ENCODE data around the gene INPP4A.

The INPP4A gene

GRCh38 chr2:98489486-98489885, 44.8 kb downstream of the INPP4A start:
- H3K9me3 ChIP-seq (ENCODE audit: insufficient read depth, low read depth, low read length) = peaks cover 3% of the 10 kb centered on the region; the same call in 1 of the 2 replicates
- no peak overlapping the region for H3K27ac ChIP-seq (ENCODE audit: low read depth, low read length)
- WGBS = 93% methylated on average over 3 of the region's 3 CpGs
- H3K4me3 ChIP-seq (ENCODE audit: low read length) = no peak overlapping the region
- H3K4me1 ChIP-seq (ENCODE audit: insufficient read depth, low read length) = peaks cover 20% of the 10 kb centered on the region
- no peak overlapping the region for H3K9ac ChIP-seq (ENCODE audit: low read depth, low read length)
- H3K36me3 ChIP-seq (ENCODE audit: insufficient read depth, low read length) = no peaks in the 10 kb centered on the region
- H3K27me3 ChIP-seq (ENCODE audit: insufficient read depth, low read length) = no peaks in the 10 kb centered on the region

DNA sequence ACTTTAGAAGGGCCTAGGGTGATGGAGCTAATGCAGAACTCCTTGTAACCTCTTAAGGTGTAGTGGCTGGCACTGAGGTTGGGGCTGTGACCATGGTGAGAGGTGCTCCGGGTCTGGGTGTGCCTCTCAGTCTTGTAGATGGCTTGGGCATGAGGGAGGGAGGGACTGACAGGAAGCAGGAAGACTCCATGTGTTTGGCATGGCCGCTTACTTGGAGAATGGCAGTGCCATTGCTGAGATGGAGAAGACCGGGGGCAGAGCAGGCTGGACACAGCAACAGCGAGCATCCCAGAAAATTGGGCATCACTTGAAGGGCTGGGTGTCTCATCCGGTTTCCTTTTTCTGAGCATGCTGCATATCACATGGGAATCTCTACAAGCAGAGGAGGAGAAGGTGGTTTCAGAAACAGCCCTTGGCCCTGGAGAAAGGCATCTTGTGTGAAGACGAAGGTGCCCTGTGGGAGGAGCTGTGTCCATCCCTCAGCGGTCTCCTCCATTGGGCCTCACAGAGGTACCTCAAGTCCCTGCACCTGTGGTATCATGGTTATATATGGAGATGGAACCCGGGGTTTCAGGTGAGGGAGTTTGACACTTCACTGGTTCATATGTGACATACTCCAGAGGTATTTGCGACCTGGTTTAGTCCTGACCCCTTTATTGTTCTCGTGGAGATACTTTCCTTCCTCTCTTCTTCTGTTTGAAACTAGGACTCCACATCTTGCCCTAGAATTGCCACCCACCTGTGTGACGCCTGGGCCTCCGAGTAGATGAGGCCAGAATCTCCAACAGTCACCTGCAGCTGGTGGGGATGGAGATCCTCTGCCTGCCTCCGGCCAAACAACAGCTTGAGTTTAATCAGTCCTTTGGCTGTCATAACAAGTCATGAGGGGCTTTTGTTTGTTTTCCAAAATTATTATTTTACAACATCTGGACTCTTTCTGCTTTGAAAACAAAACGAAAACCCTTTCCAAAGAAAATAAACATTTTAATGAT, 45.6 kb downstream of the INPP4A start:
- WGBS = 93% methylated on average over 13 of the region's 14 CpGs
- H3K9ac ChIP-seq (ENCODE audit: low read depth, low read length) = no peak overlapping the region

DNA sequence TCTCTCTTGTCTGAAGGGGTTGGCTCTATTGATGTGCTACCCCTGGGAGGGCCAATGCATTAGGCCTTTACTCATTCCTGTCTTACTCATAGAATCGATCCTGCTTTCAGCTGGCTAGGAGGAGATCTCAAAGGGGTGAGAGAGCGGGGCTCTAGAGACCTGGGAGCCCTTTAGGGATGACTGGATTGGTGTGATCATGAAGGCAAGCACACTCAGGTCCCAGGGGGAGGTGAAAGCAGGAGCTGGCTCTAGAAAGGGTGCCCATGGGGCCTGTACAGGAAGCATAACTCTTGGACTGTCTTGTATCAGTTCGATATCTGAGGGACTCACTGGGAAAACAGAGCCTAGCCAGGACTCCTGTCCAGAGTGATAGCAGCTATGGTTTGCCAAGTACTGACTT, 47.8 kb downstream of the INPP4A start:
- Histone ChIP-seq H3K27me3 (ENCODE audit: insufficient read depth, low read length) (no peaks in the 10 kb centered on the region), H3K27ac (ENCODE audit: low read depth, low read length) (no peak overlapping the region), H3K36me3 (ENCODE audit: insufficient read depth, low read length) (no peaks in the 10 kb centered on the region), H3K4me1 (ENCODE audit: insufficient read depth, low read length) (0 out of 2 replicates have a peak, but pooled peaks cover 7% of the 10 kb centered on the region), H3K9me3 (ENCODE audit: insufficient read depth, low read depth, low read length) (peaks cover 23% of the 10 kb centered on the region), H3K9ac (ENCODE audit: low read depth, low read length) (no peak overlapping the region), H3K4me3 (ENCODE audit: low read length) (no peak overlapping the region)
- 97% methylated on average over 3 of the region's 3 CpGs for WGBS

More for the DNA sequence above, 45.6 kb downstream of the INPP4A start:
- H3K9me3 ChIP-seq (ENCODE audit: insufficient read depth, low read depth, low read length) = peaks cover 9% of the 10 kb centered on the region; the same call in 1 of the 2 replicates
- no peaks in the 10 kb centered on the region for H3K36me3 ChIP-seq (ENCODE audit: insufficient read depth, low read length)
- H3K27ac ChIP-seq (ENCODE audit: low read depth, low read length) = no peak overlapping the region
- no peak overlapping the region for H3K4me3 ChIP-seq (ENCODE audit: low read length)
- H3K27me3 ChIP-seq (ENCODE audit: insufficient read depth, low read length) = no peaks in the 10 kb centered on the region
- H3K4me1 ChIP-seq (ENCODE audit: insufficient read depth, low read length) = peaks cover 16% of the 10 kb centered on the region

DNA sequence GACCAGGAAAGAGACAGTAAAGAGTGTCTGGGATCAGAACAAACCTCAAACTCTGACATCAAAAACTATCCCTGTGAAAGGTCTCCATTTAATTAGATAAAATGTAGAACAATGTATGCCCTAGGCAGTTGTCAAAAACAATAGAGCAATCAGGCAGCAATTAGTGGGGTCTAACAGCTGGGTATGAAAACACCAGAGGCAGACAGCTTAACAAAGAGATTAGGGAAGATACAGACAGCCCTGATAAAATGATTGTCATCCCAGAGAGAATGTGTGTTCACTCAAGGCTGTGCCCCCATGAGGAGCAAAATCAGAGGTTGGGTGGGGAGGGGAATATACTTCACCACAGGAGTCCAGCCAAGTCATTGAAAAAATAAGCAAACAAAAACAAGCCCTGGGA, 50.0 kb downstream of the INPP4A start:
- peaks cover 25% of the 10 kb centered on the region for H3K9me3 ChIP-seq (ENCODE audit: insufficient read depth, low read depth, low read length)
- H3K4me1 ChIP-seq (ENCODE audit: insufficient read depth, low read length) = 0 out of 2 replicates have a peak, but pooled peaks cover 7% of the 10 kb centered on the region
- no peaks in the 10 kb centered on the region for H3K27me3 ChIP-seq (ENCODE audit: insufficient read depth, low read length)
- no peak overlapping the region for H3K9ac ChIP-seq (ENCODE audit: low read depth, low read length)
- H3K4me3 ChIP-seq (ENCODE audit: low read length) = no peak overlapping the region
- 0 out of 2 replicates have a peak, but pooled peaks cover 4% of the 10 kb centered on the region for H3K36me3 ChIP-seq (ENCODE audit: insufficient read depth, low read length)
- no peak overlapping the region for H3K27ac ChIP-seq (ENCODE audit: low read depth, low read length)

- H3K9me3 ChIP-seq (ENCODE audit: insufficient read depth, low read depth, low read length) = peaks cover 25% of the 10 kb centered on the region
- H3K27ac ChIP-seq (ENCODE audit: low read depth, low read length) = no peak overlapping the region
- 93% methylated on average over 4 of the region's 4 CpGs for WGBS
- no peak overlapping the region for H3K4me3 ChIP-seq (ENCODE audit: low read length)
- no peaks in the 10 kb centered on the region for H3K27me3 ChIP-seq (ENCODE audit: insufficient read depth, low read length)
- no peak overlapping the region for H3K9ac ChIP-seq (ENCODE audit: low read depth, low read length)
- 0 out of 2 replicates have a peak, but pooled peaks cover 7% of the 10 kb centered on the region for H3K4me1 ChIP-seq (ENCODE audit: insufficient read depth, low read length)
- H3K36me3 ChIP-seq (ENCODE audit: insufficient read depth, low read length) = 0 out of 2 replicates have a peak, but pooled peaks cover 4% of the 10 kb centered on the region
Measured at GRCh38 chr2:98496750-98497493, 52.3 kb downstream of the INPP4A start.

DNA sequence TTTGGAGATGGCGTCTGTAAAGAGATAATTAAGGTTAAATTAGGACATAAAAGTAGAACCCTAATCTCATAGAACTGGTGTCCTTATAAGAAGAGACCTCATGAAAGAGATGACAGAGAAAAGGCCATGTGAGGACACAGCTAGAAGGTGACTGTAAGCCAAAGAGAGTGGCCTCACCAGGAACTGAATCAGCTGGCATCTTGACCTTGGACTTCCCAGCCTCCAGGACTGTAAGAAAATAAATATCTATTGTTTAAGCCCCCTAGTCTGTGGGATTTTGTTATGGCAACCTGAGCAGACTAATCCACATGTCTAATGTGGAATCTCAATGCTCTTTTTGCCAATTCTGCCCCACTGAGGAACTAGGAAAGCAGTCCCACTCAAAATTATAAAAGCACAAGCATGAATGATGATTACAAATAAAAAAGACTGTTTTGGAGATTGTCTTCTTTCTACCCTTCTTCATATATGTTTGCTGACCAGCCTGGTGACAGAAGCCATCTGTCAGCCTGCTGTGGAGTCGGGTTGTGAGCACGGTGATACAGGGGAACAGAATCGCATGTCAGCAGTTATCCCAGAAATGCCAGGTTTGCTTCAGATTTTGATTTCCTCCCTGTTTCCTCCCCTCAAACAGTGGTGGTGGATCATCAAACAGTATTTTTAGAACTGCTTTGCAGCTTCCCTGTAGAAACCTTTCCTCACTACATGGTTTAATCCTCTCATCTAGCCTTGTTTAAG, 54.2 kb downstream of the INPP4A start:
- no peak overlapping the region for H3K27ac ChIP-seq (ENCODE audit: low read depth, low read length)
- H3K9me3 ChIP-seq (ENCODE audit: insufficient read depth, low read depth, low read length) = peaks cover 25% of the 10 kb centered on the region
- WGBS = 94% methylated on average over 4 of the region's 4 CpGs
- no peak overlapping the region for H3K9ac ChIP-seq (ENCODE audit: low read depth, low read length)
- no peak overlapping the region for H3K4me3 ChIP-seq (ENCODE audit: low read length)
- H3K4me1 ChIP-seq (ENCODE audit: insufficient read depth, low read length) = peaks cover 13% of the 10 kb centered on the region; the same call in 1 of the 2 replicates
- no peaks in the 10 kb centered on the region for H3K27me3 ChIP-seq (ENCODE audit: insufficient read depth, low read length)
- 0 out of 2 replicates have a peak, but pooled peaks cover 4% of the 10 kb centered on the region for H3K36me3 ChIP-seq (ENCODE audit: insufficient read depth, low read length)

- H3K27me3 ChIP-seq (ENCODE audit: insufficient read depth, low read length) = no peaks in the 10 kb centered on the region
- no peak overlapping the region for H3K4me3 ChIP-seq (ENCODE audit: low read length)
- 90% methylated on average over 1 of the region's 1 CpG for WGBS
- 0 out of 2 replicates have a peak, but pooled peaks cover 4% of the 10 kb centered on the region for H3K36me3 ChIP-seq (ENCODE audit: insufficient read depth, low read length)
- H3K9me3 ChIP-seq (ENCODE audit: insufficient read depth, low read depth, low read length) = peaks cover 16% of the 10 kb centered on the region
- H3K4me1 ChIP-seq (ENCODE audit: insufficient read depth, low read length) = peaks cover 7% of the 10 kb centered on the region; the same call in 1 of the 2 replicates
- no peak overlapping the region for H3K9ac ChIP-seq (ENCODE audit: low read depth, low read length)
- H3K27ac ChIP-seq (ENCODE audit: low read depth, low read length) = no peak overlapping the region
Measured at GRCh38 chr2:98500561-98500960, 55.9 kb downstream of the INPP4A start.

- no peak overlapping the region for H3K27ac ChIP-seq (ENCODE audit: low read depth, low read length)
- H3K4me3 ChIP-seq (ENCODE audit: low read length) = no peak overlapping the region
- H3K9me3 ChIP-seq (ENCODE audit: insufficient read depth, low read depth, low read length) = peaks cover 14% of the 10 kb centered on the region
- no peaks in the 10 kb centered on the region for H3K27me3 ChIP-seq (ENCODE audit: insufficient read depth, low read length)
- WGBS = 99% methylated on average over 4 of the region's 4 CpGs
- 0 out of 2 replicates have a peak, but pooled peaks cover 4% of the 10 kb centered on the region for H3K36me3 ChIP-seq (ENCODE audit: insufficient read depth, low read length)
- no peak overlapping the region for H3K9ac ChIP-seq (ENCODE audit: low read depth, low read length)
- H3K4me1 ChIP-seq (ENCODE audit: insufficient read depth, low read length) = peaks cover 6% of the 10 kb centered on the region; the same call in 1 of the 2 replicates
Measured at GRCh38 chr2:98501223-98501622, 56.6 kb downstream of the INPP4A start.

GRCh38 chr2:98501876-98502275, 57.2 kb downstream of the INPP4A start:
- 0 out of 2 replicates have a peak, but pooled peaks cover 4% of the 10 kb centered on the region for H3K36me3 ChIP-seq (ENCODE audit: insufficient read depth, low read length)
- no peaks in the 10 kb centered on the region for H3K27me3 ChIP-seq (ENCODE audit: insufficient read depth, low read length)
- WGBS = 95% methylated on average over 3 of the region's 3 CpGs
- H3K9me3 ChIP-seq (ENCODE audit: insufficient read depth, low read depth, low read length) = peaks cover 8% of the 10 kb centered on the region; the same call in 1 of the 2 replicates
- no peak overlapping the region for H3K4me3 ChIP-seq (ENCODE audit: low read length)
- H3K27ac ChIP-seq (ENCODE audit: low read depth, low read length) = no peak overlapping the region
- H3K9ac ChIP-seq (ENCODE audit: low read depth, low read length) = no peak overlapping the region
- H3K4me1 ChIP-seq (ENCODE audit: insufficient read depth, low read length) = peaks cover 6% of the 10 kb centered on the region; the same call in 1 of the 2 replicates

GRCh38 chr2:98502556-98503335, 58.1 kb downstream of the INPP4A start:
- Histone ChIP-seq H3K4me1 (ENCODE audit: insufficient read depth, low read length) (peaks cover 8% of the 10 kb centered on the region; the same call in 1 of the 2 replicates), H3K4me3 (ENCODE audit: low read length) (no peak overlapping the region), H3K27ac (ENCODE audit: low read depth, low read length) (no peak overlapping the region), H3K9me3 (ENCODE audit: insufficient read depth, low read depth, low read length) (no peaks in the 10 kb centered on the region), H3K27me3 (ENCODE audit: insufficient read depth, low read length) (no peaks in the 10 kb centered on the region), H3K36me3 (ENCODE audit: insufficient read depth, low read length) (0 out of 2 replicates have a peak, but pooled peaks cover 4% of the 10 kb centered on the region), H3K9ac (ENCODE audit: low read depth, low read length) (no peak overlapping the region)
- WGBS = 91% methylated on average over 4 of the region's 4 CpGs

All from HUES64 (cell line).